ENCODE measurements around the gene DOCK1.

The DOCK1 gene

GRCh38 chr10:127376071-127376470 lies 470.8 kb downstream of the DOCK1 start:
- no peak for DNase-seq

DNA sequence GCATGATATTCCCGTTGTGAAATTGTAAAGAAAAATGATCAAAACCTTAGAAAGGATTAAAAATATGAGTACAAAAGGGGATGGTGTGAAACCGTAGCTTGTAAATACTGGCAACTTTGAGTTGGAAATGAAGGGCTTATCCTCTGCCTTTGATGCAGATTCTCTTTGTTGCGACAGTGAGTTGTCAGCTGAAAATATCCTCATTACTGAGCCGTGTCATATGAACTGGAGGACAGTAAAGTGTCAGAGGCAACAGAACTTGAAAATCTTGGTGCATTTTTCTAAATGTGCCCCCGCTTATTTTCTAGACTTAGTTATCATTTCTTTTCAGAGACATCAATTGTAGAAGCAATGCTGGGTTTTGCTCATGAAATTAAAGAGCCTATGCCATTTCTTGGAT lies 473.4 kb downstream of the DOCK1 start:
- DNase-seq: no peak

DNA sequence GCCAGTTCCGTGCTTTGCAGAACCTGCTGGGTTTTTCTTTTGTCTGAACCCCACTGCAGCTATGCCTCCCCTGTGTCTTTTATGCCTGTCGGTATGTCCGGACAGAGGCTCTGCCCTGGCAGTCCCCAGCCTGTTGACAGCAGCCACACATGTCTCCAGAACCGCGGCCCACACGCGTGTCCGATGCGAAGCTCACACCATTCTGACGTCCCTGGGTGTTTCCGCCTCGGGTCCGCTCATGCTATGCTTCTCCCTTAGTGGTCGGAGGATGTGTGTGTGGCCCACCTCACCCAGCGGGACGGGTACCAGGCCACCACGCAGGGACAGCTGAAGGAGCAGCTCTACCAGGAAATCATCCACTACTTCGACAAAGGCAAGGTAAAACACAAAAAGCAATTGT lies 479.3 kb downstream of the DOCK1 start:
- no peak for DNase-seq

- DNase-seq: no peak
Observed at GRCh38 chr10:127385066-127385465, 479.8 kb downstream of the DOCK1 start.

- no peak for DNase-seq
Observed at GRCh38 chr10:127386606-127387327, 481.5 kb downstream of the DOCK1 start.

DNA sequence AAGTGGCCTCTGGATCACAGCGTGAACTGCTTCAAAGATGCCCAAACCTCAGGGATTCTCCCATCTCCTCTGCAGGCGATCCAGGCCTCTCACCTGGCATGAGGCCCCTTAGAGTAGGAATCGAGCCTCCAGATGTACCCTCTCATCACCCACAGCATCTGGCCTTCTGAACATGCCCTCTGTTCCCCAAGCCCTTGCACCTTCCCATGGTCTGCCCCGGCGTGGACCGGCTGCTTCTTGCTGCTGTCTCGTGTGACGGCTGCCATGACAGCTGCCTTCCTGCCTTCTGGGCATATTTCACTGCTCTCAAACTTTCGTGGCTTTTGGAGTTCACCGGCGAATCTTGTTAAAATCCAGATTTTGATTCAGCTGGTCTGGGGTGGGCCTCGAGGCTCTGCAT lies 486.6 kb downstream of the DOCK1 start:
- no peak for DNase-seq

DNA sequence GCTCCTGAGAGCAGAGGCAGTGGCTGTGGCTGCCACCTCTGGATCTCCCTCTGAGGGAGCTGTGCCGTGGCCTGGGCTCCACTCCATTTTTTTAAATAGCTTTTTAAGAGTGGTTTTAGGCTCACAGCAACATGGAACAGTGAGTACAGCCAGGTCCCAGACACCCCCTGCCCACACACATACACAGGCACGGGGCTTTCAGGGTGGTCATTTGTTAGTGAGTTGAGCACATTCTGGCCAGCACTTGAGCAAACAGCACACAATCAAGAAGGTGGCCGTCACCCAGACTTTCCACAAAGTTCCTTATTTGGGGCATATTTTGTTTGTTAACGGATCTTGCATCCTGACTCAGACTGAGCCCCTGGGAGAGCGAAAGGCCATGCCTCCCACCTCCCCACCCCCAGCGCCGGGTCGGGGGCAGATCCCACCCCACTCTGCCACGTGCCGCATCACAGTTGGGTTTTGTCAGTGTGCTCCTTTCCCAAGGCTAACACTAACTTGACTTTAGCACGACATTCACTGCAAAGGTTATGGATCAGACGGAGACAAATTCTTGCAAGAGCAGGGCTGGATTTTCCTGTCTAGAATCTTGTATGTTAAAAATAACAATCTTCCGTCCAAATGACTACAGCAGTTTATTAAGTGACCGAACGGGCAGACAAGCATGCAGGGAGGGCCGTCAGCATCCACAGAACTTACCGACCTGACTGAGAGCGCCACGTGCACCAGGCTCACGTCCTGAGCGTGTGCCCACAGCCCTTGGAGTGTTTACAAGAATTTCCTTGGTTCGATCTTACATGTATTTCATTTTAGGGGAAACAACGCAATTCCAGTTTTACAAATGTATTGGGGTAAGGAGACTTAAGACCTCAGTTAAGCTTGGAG lies 487.4 kb downstream of the DOCK1 start:
- no peak for DNase-seq

GRCh38 chr10:127398140-127398970 lies 493.1 kb downstream of the DOCK1 start:
- DNase-seq: no peak

- no peak for DNase-seq
Observed at GRCh38 chr10:127398971-127399365, 493.7 kb downstream of the DOCK1 start.

- no peak for DNase-seq
Observed at GRCh38 chr10:127399668-127400067, 494.4 kb downstream of the DOCK1 start.

GRCh38 chr10:127400216-127400615 lies 495.0 kb downstream of the DOCK1 start:
- no peak for DNase-seq

DNA sequence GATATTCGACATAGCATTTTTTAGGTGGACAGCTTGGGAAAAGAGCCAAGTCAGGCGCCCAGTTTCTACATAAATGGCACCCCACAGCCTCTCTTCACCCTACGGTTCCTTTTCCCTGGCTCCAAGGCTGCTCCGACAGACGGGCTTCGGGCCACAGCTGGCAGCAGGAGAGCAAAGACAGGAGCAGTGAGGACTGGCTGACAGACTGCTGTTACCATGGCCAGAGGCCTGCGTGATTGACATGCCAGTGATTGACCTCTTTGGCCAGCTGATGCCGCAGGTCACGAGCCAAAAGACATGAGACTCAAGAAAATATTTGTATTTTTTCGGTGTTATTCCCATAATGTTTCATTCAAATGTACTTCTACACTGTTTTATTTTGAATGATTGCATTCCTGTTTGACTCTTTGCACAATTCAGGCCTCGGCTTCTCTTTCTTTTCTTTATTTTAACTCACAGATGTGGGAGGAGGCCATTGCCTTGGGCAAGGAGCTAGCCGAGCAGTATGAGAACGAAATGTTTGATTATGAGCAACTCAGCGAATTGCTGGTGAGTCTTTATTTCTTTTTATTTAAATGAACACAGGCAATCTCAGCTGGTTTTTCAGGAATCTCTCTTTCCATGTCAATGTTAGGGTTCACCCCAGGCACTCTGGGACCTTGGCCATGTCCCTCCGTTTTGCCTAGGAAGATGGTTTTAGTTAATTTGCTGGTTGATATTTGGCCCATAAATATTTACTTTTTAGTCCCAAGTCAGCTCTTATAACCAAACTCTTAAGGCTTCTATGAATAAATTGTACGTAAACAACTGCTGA lies 497.6 kb downstream of the DOCK1 start:
- no peak for DNase-seq

- no peak for DNase-seq
Observed at GRCh38 chr10:127405221-127405620, 500.0 kb downstream of the DOCK1 start.

GRCh38 chr10:127406018-127406550 lies 500.9 kb downstream of the DOCK1 start:
- no peak for DNase-seq

- no peak for DNase-seq
Observed at GRCh38 chr10:127407551-127407950, 502.3 kb downstream of the DOCK1 start.

DNA sequence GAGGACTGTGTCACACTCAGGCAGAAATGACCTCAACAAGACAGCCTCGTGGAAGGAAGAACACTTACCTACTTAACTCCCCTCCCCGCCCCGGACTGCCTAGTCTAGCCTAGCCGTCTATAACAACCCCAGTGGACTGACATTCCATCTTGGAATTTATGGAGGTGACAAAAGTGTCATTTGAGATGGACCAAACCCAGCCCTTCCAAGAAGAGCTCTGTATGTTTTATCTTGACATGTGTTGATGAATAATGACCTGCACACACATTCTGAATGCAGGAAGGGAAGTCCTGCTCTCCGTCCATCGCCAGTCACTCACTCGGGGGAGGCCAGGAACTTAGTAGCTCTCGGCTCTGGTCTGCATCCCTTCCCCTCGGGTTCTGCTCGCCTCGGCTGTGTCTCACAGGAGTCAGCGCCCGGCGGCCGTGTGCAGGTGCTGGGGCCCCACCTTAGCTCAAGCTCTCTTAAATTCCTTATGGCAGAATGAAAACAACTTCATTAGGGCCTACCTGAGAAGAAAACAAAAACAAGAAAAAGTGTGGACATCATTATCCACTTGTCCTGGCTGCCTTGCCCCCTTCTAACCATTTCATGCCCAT lies 503.0 kb downstream of the DOCK1 start:
- no peak for DNase-seq

DNA sequence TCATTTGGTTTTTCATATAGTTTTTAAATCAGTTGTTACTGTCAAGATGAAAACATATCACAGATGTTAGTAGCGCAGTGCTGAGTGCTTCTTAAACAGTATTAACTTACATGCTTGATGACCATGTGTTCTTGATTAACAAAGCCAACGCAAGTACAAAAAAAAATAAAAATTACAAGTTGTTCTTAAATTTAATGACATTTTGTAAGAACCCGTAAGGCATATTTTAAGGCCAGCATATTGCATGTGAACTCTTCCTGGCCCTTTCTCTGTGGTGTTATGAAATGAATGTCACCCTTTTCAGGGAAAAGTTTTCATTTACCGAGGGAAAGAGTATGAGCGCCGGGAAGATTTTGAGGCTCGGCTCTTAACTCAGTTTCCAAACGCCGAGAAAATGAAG lies 503.5 kb downstream of the DOCK1 start:
- no peak for DNase-seq

GRCh38 chr10:127410030-127410429 lies 504.8 kb downstream of the DOCK1 start:
- DNase-seq: no peak

GRCh38 chr10:127411062-127411461 lies 505.8 kb downstream of the DOCK1 start:
- DNase-seq: no peak

DNA sequence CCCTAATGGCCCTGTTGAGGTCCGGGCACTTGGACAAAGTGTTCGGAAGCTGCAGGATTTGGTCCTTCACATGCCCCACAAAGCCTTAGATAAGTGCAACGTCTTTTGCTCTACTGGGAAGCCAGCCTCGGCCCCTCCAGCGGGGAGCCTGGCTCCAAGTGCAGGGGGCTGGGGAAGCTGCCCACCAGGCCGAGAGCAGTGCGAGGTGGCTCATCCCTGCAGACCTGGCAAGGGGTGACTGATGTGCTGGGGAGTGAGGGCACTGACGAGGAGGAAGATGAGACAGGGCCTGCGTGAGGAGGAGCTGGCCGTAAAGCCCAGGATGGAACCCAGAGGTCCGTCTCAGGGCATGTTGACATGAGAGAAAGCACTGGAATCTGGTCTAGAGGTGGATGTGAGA lies 508.1 kb downstream of the DOCK1 start:
- no peak for DNase-seq

DNA sequence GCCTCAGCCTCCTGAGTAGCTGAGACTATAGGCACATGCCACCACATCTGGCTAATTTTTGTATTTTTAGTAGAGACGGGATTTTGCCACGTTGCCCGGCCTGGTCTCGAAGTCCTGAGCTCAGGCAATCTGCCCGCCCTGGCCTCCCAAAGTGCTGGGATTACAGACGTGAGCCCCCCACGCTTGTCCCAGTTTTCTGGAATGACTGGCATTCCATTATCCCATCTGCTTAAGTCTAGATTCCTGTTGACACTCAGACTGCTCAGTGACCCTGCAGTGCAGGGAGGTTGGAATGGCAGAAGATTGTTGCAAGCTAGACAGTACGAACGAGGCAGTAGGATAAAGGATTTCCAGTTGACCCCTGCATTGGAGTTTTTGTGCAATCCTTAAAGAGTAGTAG lies 508.8 kb downstream of the DOCK1 start:
- no peak for DNase-seq

GRCh38 chr10:127415116-127415515 lies 509.9 kb downstream of the DOCK1 start:
- no peak for DNase-seq
